Activated CD4-positive, alpha-beta T cell treated with anti-CD3 and anti-CD28 coated beads, Interleukin-2, amount 50 U/mL, for 4 hours (primary cell): Measurements from ENCODE around the gene CDH4.

ENCODE experiments used
- DNase-seq, 2 experiments: peaks; one replicate each; pipeline ENCODE4 v3.0.0-alpha.2; 2020

Gene CDH4

DNA sequence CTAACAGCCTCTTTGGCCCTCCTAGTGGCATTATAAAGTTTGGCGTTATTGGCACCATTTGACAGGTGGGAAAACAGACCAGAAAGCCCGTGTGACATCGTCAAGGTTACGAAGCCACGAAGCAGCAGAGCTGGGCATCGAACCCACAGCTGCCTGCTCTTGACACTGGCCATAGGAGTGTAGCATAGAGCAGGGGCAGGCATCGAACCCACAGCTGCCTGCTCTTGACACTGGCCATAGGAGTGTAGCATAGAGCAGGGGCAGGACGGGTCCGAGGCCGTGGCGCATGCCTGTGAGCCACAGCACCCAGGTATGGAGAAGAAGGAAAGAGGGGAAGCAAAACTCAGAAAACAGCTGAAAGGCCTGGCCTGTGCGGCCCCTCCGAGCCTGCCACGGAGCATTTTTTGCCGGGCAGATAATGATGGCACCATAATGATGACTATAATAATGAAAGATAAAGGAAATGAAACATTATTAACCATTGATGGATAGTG is 33.1 kb downstream of the CDH4 start:
- DNase-seq, result no peak

DNA sequence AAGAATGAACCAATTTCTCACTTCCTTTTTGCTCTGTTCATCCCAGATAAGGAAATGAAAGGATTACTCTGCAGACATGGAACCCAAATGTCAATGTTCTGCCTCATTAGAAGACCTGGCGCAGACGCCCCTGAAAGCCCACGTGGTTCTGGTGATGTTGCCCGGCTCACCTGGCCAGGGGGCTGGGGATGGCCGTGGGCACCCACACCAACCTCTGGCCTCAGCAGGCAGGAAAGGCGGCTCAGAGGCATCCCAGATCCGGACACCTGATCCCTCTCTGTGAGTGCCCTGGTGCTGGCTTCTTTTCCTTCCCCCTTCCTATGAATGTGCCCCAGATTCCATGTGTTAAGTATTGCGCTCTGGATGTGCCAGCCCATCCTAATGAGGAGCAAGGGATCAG is 33.6 kb downstream of the CDH4 start:
- DNase-seq, result no peak

DNA sequence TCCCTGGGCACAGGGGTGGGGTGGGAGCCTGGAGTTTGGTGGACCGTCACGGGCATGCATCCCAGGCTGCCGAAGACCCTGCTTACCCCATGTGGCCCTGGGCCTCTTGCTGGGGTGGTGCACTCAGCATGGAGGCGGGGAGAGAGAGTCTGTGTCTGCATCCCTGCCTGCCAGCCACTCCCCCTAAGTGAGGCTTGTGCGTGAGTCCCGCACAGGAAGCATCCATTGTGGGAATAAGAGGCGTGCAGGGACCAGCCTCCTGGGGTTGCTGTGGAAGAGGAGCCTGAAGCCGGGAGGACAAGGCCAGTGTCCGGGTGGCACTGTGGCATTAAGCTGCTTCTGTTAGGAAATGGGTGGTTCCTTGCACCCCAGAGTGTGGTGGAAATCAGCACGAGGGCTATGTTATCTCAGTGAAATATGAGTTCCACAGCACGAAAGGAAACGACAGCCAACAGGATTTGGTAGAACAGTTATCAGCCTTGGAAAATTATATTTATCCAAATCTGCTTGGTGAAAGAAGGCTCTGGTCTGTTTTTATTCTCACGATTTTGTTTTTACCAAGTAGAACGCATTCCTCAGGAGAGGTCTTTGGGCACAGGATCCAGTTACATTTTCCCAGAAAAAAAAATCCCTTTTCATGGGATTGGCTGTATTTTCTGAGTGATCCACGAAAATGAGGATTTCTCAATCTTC is 35.7 kb downstream of the CDH4 start:
- DNase-seq, result no peak

- no peak for DNase-seq
These were observed 36.3 kb downstream of the CDH4 start for GRCh38 chr20:61288331-61288784.

GRCh38 chr20:61289166-61289565 is 37.1 kb downstream of the CDH4 start:
- no peak for DNase-seq

DNA sequence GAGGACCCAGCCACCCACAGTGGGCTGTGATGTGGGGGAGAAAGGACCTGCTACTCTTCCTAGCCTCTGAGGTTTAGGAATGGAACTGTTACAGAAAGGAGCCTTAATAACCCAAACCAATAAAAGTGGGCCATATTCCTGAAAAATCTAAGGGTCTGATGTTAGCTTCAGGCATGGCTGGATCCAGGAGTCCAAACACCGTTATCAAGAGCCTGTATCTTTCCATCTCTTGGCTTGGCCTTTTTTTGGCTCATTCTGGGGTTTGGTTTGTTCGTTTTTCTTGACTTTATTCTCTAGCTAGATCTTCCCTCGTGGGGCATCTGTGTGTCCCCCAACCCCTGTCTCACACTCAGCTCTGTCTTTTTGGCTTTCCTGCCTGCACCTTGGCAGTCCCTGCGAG is 38.7 kb downstream of the CDH4 start:
- DNase-seq, result no peak

GRCh38 chr20:61291166-61291829 is 39.2 kb downstream of the CDH4 start:
- DNase-seq, result no peak

DNA sequence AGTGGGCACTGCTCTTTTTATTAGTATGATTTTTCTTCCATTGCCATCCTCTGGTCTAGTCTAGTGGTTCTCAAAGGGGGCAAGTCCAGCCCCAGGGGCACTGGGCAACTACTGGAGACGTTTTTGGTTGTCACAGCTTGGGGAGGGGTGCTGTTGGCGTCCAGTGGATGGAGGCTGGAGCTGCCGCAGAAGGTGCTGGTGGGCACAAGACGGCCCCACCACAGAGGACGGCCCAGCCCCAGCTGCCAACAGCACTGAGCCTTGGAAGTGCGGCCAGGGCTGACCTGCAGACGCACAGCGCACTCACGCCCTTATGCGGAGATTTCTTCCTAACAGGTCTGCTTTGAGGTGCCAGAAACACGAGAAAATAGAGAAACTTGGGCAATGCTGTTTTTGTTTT is 40.3 kb downstream of the CDH4 start:
- DNase-seq, result no peak

DNA sequence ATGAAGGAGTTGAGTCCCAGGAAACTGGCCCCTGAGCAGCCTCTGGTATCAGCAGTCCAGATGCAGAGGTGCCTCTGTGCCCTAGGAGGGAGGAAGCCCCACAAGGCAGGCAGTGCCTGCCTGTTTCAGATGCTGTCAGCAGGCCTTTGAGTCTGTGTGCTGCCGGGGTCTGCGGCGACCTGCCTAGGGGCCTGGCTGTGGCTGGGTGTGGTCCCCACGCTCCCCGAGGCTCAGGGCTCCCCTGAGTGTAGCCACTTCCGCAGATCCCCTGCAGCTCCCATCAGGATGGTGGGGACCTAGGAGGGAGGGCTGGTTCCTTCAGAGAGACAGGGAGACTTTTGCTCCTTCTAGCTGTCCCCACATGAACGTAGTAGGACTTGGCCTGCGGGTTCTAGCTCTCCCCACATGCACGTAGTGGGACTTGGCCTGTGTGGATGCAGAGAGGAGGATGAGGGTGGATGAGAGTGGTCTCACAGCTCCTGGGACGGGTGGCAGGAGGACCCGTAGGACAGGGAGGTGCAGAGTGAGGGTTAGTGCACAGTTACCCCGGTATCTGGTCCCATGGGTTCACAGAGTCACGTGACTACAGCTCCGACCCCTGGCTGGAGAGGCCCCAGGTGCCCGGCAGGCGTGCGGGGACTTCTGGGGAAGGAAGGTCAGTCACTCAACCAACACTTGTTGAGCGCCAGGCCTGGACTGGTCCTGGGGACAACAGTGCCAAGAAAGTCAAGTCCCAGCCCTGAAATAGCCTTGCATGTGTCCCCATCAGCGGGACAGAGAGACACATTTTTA is 41.0 kb downstream of the CDH4 start:
- no peak for DNase-seq

DNA sequence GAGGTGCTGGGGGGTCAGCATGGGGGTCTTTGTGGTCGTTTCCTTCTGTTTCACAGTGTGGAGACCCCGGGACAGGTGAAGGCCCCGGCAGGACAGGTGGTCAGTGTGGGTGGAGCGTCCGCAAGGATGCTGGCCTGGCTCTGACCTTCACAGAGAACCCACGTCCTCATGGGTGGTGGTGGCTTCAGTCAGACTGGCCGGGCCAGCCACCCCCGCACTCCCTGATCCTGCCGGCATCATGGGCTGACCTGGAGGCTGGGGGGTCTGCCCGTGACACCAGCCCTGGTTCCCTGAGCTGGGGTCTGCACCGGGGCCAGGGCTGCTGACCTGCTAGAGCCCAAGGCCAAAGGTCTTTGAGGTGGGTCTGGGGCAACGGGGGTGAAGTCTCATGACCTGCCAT is 41.9 kb downstream of the CDH4 start:
- no peak for DNase-seq

GRCh38 chr20:61295249-61295648 is 43.2 kb downstream of the CDH4 start:
- DNase-seq, result no peak

- DNase-seq, result no peak
These were observed 43.9 kb downstream of the CDH4 start for GRCh38 chr20:61295682-61296628.

DNA sequence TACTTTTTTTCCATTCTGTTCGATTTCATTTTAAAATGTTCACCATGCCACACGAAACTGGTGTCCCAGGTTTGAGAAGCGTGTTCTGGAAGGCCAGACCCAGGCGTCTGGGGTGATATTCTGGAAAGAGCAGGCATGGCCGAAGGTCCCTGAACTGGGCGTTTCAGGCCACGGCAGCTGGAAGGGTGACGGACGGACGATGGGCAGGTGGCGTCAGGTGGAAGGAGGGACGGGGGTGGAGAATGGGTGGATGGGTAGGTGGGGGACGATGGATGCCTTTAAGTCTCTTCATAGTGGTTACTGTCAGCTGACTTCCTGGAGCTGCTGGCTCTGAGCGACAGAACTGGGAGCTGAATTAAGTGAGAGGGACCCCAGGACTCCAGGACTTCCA is 44.6 kb downstream of the CDH4 start:
- DNase-seq, result no peak

- DNase-seq, result no peak
These were observed 45.4 kb downstream of the CDH4 start for GRCh38 chr20:61297491-61297890.

GRCh38 chr20:61297986-61298385 is 45.9 kb downstream of the CDH4 start:
- no peak for DNase-seq

- no peak for DNase-seq
These were observed 46.6 kb downstream of the CDH4 start for GRCh38 chr20:61298661-61299060.

- DNase-seq, result no peak
These were observed 47.0 kb downstream of the CDH4 start for GRCh38 chr20:61299104-61299503.

- DNase-seq, result no peak
These were observed 47.6 kb downstream of the CDH4 start for GRCh38 chr20:61299618-61300017.

GRCh38 chr20:61300293-61300692 is 48.2 kb downstream of the CDH4 start:
- DNase-seq, result no peak

DNA sequence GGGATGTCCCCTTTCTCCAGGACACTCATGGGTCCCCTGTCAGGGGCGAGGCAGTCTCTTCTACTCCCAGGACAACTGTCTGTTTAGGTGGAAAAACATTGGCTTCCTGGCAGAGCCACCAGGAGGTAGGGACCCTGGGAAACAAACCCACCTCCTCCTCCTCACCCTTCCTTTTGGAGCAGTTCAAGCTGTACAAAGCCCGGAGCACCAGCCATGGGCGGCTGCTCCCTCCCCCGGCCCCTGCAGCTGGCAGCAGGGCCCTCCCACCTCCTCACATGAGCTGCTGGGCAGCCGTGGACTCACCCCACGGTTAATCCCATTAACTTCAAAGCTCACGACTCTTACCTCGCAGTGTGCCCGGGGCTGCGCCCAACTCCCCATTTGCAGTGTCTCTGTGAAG is 48.6 kb downstream of the CDH4 start:
- no peak for DNase-seq

- no peak for DNase-seq
These were observed 49.9 kb downstream of the CDH4 start for GRCh38 chr20:61301711-61302525.

DNA sequence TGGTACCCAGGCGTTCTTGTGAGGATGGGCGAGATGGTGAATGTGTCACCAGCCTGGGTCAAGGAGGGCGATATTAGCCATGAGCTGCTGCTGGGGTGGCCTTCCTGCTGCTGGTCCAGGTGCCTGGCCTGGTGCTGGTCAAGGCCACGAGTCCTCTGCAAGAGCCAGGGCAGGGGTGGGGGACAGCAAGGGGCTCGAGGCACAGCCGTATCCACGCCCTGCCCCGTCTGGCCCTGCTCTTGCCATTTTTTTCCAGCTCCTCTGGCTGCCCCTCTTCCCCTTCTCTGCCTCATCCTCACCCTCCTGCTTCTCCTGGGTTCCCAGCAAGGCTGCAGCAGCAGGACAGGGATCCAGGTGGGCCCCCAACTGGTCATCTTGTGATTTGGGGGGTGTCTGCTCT is 51.2 kb downstream of the CDH4 start:
- no peak for DNase-seq
